Prostate gland (tissue), 2 donors: ENCODE measurements around the gene ARIH1.

Experiments used
- POLR2AphosphoS5 ChIP-seq: sonication (generic); formaldehyde crosslinking; IDR thresholded peaks from one replicate; pipeline ENCODE4 v1.6.1; 2017; ENCODE audit warnings: antibody characterized with exemption
- TF ChIP-seq, protein P1 (sequence below), 4 experiments: fragments of 200-600 bp in 2 of 4; fragments of 450-650 bp in 2 of 4; sonication (generic) in 2 of 4; IDR thresholded peaks; 1 replicate in 3 of 4; 2 replicates in 1 of 4; pipeline ENCODE4 v1.5.1; 2016 to 2019; ENCODE audit warnings: antibody characterized with exemption in 4 of 4, mild to moderate bottlenecking in 2 of 4, moderate library complexity in 2 of 4

DNA sequence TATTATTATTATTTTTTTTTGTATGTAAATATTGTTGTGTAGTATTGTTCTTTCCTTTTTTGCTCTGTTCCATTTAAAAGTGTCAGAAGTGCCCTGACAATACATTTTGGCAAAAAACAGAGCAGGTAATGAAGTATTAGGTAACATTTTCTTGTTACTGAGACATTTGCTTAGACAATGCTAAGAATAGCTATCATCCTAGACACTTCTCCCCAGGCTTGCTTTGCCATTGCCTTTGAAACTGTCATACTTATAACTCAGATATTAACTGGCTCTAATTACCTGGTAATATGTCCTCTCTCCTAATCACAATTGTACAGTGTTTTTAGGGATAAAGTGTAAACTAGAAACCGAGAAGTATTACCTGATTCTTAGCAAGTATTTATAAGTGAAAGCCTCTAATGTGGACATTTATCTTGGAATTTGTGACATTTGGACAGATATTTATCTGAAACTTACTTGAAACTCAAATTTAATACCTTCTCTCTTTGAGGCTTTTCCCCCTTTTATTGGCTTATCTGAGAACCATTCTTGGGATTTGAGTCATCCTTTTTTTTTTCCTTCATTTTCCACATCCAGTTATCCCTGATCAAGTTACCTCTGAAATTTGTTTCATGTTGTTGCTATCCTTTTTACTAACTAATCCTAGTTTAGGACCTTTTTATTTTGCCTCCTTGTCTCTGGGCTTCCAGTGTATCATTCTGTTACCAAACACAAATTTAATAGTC lies 13.1 kb downstream of the ARIH1 start:
- TF ChIP-seq, protein P1, sequence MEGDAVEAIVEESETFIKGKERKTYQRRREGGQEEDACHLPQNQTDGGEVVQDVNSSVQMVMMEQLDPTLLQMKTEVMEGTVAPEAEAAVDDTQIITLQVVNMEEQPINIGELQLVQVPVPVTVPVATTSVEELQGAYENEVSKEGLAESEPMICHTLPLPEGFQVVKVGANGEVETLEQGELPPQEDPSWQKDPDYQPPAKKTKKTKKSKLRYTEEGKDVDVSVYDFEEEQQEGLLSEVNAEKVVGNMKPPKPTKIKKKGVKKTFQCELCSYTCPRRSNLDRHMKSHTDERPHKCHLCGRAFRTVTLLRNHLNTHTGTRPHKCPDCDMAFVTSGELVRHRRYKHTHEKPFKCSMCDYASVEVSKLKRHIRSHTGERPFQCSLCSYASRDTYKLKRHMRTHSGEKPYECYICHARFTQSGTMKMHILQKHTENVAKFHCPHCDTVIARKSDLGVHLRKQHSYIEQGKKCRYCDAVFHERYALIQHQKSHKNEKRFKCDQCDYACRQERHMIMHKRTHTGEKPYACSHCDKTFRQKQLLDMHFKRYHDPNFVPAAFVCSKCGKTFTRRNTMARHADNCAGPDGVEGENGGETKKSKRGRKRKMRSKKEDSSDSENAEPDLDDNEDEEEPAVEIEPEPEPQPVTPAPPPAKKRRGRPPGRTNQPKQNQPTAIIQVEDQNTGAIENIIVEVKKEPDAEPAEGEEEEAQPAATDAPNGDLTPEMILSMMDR (IDR thresholded peaks at IDR 0.05): no peak
- TF ChIP-seq POLR2AphosphoS5: no peak
